ENCODE data around the gene FAM9A. TPM values are rescaled to one million over a fixed set of nuclear protein-coding genes. Genes with fewer than 3 reads are reported as not detected.
A peak's percentile ranks its signal among the peaks of the same experiment; 100 is the strongest.

Gene FAM9A
- not detected for polyA plus RNA-seq (2013, experiment 1 of 2; ENCODE audit: insufficient read length)
- not detected for polyA plus RNA-seq (2013, experiment 2 of 2; ENCODE audit: insufficient read length)

- DNase-seq, result no peak
Observed at GRCh38 chrX:8801041-8801599, at the start of gene FAM9A. TSS of gene FAM9A (minus strand) at chrX:8801383. CDS start at chrX:8800171, 1,212 bp downstream.

- no peak for DNase-seq
Observed at GRCh38 chrX:8850478-8850877, 49.3 kb upstream of the FAM9A start.

GRCh38 chrX:8849945-8850344 is 48.8 kb upstream of the FAM9A start:
- no peak for DNase-seq

- DNase-seq, result no peak
Observed at GRCh38 chrX:8849458-8849857, 48.3 kb upstream of the FAM9A start.

GRCh38 chrX:8848911-8849310 is 47.7 kb upstream of the FAM9A start:
- peak; percentile 70 for DNase-seq

- no peak for DNase-seq
Observed at GRCh38 chrX:8848441-8848840, 47.3 kb upstream of the FAM9A start.

GRCh38 chrX:8847360-8847759 is 46.2 kb upstream of the FAM9A start:
- DNase-seq, result no peak

GRCh38 chrX:8846266-8846665 is 45.1 kb upstream of the FAM9A start:
- peak; percentile 44 for DNase-seq

- DNase-seq, result no peak
Observed at GRCh38 chrX:8845469-8845868, 44.3 kb upstream of the FAM9A start.

GRCh38 chrX:8845060-8845459 is 43.9 kb upstream of the FAM9A start:
- DNase-seq, result peak; percentile 67

GRCh38 chrX:8844157-8844556 is 43.0 kb upstream of the FAM9A start:
- DNase-seq, result no peak

GRCh38 chrX:8841911-8842310 is 40.7 kb upstream of the FAM9A start:
- DNase-seq, result peak; percentile 18

GRCh38 chrX:8834392-8834791 is 33.2 kb upstream of the FAM9A start:
- no peak for DNase-seq

GRCh38 chrX:8832582-8833378 is 31.6 kb upstream of the FAM9A start:
- no peak for DNase-seq

- no peak for DNase-seq
Observed at GRCh38 chrX:8823698-8824097, 22.5 kb upstream of the FAM9A start.

GRCh38 chrX:8822002-8822401 is 20.8 kb upstream of the FAM9A start:
- DNase-seq, result no peak

- peak; percentile 11 for DNase-seq
Observed at GRCh38 chrX:8820910-8821527, 19.8 kb upstream of the FAM9A start.

GRCh38 chrX:8815460-8816065 is 14.4 kb upstream of the FAM9A start:
- DNase-seq, result peak; percentile 26

GRCh38 chrX:8813036-8813435 is 11.9 kb upstream of the FAM9A start:
- DNase-seq, result no peak

- no peak for DNase-seq
Observed at GRCh38 chrX:8811611-8812010, 10.4 kb upstream of the FAM9A start.

GRCh38 chrX:8808661-8809060 is 7.5 kb upstream of the FAM9A start:
- DNase-seq, result no peak

GRCh38 chrX:8805974-8806373 is 4.8 kb upstream of the FAM9A start:
- DNase-seq, result no peak

GRCh38 chrX:8805046-8805445 is 3.9 kb upstream of the FAM9A start:
- no peak for DNase-seq
